GM12864 (cell line): ENCODE data around the gene ZNF248.
A peak's percentile ranks its signal among the peaks of the same experiment; 100 is the strongest.

Experiments used
- DNase-seq: peaks from one replicate; pipeline ENCODE4 v3.0.0-alpha.2; 2011; ENCODE audit warnings: low read depth
- H3K4me3 ChIP-seq: 2 replicates; pipeline ENCODE4 v1.5.1; 2011; ENCODE audit warnings: mild to moderate bottlenecking, low read depth, low read length, control low read depth
- CTCF ChIP-seq: IDR thresholded peaks from 2 replicates; pipeline ENCODE4 v1.5.1; 2011; ENCODE audit warnings: low read depth, mild to moderate bottlenecking, moderate library complexity, low read length, control low read depth, inconsistent platforms; ENCODE audit errors: missing control alignments

The ZNF248 gene

GRCh38 chr10:37765216-37765615 lies 92.2 kb downstream of the ZNF248 start:
- no peak for TF ChIP-seq CTCF
- no peak overlapping the region for H3K4me3 ChIP-seq
- DNase-seq = no peak

GRCh38 chr10:37763132-37763531 lies 94.3 kb downstream of the ZNF248 start:
- no peak for DNase-seq
- H3K4me3 ChIP-seq = no peak overlapping the region
- no peak for TF ChIP-seq CTCF

- H3K4me3 ChIP-seq = no peak overlapping the region
- no peak for TF ChIP-seq CTCF
- no peak for DNase-seq
Observed at GRCh38 chr10:37762287-37762686, 95.1 kb downstream of the ZNF248 start.

- H3K4me3 ChIP-seq = no peak overlapping the region
- no peak for TF ChIP-seq CTCF
- DNase-seq = no peak
Observed at GRCh38 chr10:37760817-37761216, 96.6 kb downstream of the ZNF248 start.

- no peak for TF ChIP-seq CTCF
- DNase-seq = no peak
- no peak overlapping the region for H3K4me3 ChIP-seq
Observed at GRCh38 chr10:37758074-37758473, 99.3 kb downstream of the ZNF248 start.

- TF ChIP-seq CTCF = peak; percentile 59
- no peak for DNase-seq
- H3K4me3 ChIP-seq = no peak overlapping the region
Observed at GRCh38 chr10:37754538-37755323, 102.7 kb downstream of the ZNF248 start.

- TF ChIP-seq CTCF = no peak
- DNase-seq = no peak
- H3K4me3 ChIP-seq = no peak overlapping the region
Observed at GRCh38 chr10:37752334-37752875, 105.0 kb downstream of the ZNF248 start.
